Activated T-cell treated with anti-CD3 and anti-CD28 coated beads, Interleukin-2, amount 50 U/mL, for 48 hours (primary cell): ENCODE results near the gene SIK3.

ENCODE experiments used
- DNase-seq, 2 experiments: peaks; one replicate each; pipeline ENCODE4 v3.0.0-alpha.2; 2020

Gene SIK3

GRCh38 chr11:117107701-117108590, 9.7 kb upstream of the SIK3 start:
- DNase-seq: no peak

- DNase-seq: no peak
Observed at GRCh38 chr11:117100556-117100955, 2.3 kb upstream of the SIK3 start.

GRCh38 chr11:117099696-117100095, 1.5 kb upstream of the SIK3 start:
- DNase-seq: no peak

- DNase-seq: peak; percentile 50 to 54
Observed at GRCh38 chr11:117097389-117098268, 599 bp downstream of the SIK3 start.

GRCh38 chr11:117097014-117097388, 1.2 kb downstream of the SIK3 start:
- DNase-seq: no peak

GRCh38 chr11:117096201-117096991, 1.8 kb downstream of the SIK3 start:
- peak; percentile 44 to 52 for DNase-seq

- no peak for DNase-seq
Observed at GRCh38 chr11:117095284-117096161, 2.7 kb downstream of the SIK3 start.

GRCh38 chr11:117094776-117095175, 3.5 kb downstream of the SIK3 start:
- DNase-seq: no peak

GRCh38 chr11:117092951-117093590, 5.2 kb downstream of the SIK3 start:
- no peak for DNase-seq

- no peak for DNase-seq
Observed at GRCh38 chr11:117091753-117092477, 6.3 kb downstream of the SIK3 start.

GRCh38 chr11:117090111-117090706, 8.0 kb downstream of the SIK3 start:
- no peak for DNase-seq

GRCh38 chr11:117089685-117090084, 8.5 kb downstream of the SIK3 start:
- no peak for DNase-seq

- no peak for DNase-seq
Observed at GRCh38 chr11:117087446-117087845, 10.8 kb downstream of the SIK3 start.

GRCh38 chr11:117084992-117085391, 13.2 kb downstream of the SIK3 start:
- DNase-seq: no peak

GRCh38 chr11:117083011-117083935, 15.0 kb downstream of the SIK3 start:
- no peak for DNase-seq

GRCh38 chr11:117081908-117082307, 16.3 kb downstream of the SIK3 start:
- DNase-seq: no peak

GRCh38 chr11:117080370-117080769, 17.9 kb downstream of the SIK3 start:
- DNase-seq: no peak

GRCh38 chr11:117076941-117077691, 21.1 kb downstream of the SIK3 start:
- DNase-seq: no peak
